Measurements from ENCODE around the gene FAH.

The FAH gene

DNA sequence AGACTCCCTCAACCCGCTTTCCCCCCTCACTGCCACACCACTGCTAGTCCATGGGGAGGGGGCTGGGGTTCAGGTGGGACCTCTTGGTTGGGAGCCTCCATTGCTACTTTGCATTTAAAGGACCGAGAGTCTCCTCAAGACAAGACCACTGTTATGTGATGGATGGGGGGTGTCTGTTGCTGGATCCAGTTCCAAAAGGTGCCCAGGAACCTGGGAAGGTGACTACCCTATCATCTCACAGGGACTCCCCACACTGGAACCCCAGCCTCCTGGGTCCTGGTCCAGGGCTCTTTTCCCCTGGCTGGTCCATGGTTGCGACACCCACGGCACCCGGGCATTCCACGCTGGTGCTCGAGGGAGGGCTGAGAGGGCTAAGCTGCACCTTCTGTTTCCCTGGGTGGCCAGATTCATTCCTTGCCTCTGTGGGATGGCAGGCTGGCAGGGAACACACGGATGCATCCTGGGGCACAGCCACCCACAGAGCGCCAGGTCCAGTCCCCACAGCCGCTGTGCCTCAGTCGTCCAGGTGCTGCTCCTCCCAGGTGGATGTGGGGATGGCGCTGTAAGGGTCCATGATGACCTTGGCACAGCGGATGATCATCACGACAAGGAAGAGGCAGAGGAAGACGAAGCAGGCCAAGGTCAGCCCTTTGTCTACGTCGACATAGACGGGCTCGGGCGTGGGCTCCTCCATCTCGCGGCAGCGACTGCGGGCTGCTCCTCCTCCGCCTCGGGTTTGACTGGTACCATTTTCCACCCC lies 48.6 kb downstream of the FAH start:
- no peak for TF ChIP-seq CTCF (IDR thresholded peaks at IDR 0.05; ENCODE audit: low read depth, low read length, missing control alignments)
- H3K4me3 ChIP-seq (ENCODE audit: low read depth, low read length) = no peak overlapping the region
- DNase-seq (ENCODE audit: low read depth) = no peak

DNA sequence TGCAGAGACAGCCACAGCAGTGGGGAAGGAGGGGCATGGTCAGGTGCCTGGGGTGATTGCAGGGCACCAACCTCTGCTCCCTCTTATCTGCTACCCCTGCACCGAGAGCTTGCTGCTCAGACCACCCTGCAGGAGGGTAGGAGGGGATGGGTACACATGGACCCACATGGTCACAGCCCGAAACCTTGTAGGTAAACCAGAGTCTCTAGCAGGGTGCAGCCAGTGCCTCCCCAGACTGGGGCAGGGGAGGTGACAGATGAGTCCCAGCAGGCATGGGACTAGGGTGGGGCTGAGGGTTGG lies 49.2 kb downstream of the FAH start:
- no peak overlapping the region for H3K4me3 ChIP-seq (ENCODE audit: low read depth, low read length)
- TF ChIP-seq CTCF (IDR thresholded peaks at IDR 0.05; ENCODE audit: low read depth, low read length, missing control alignments) = no peak

GRCh38 chr15:80202641-80203360 lies 50.0 kb downstream of the FAH start:
- TF ChIP-seq CTCF (IDR thresholded peaks at IDR 0.05; ENCODE audit: low read depth, low read length, missing control alignments) = no peak
- H3K4me3 ChIP-seq (ENCODE audit: low read depth, low read length) = no peak overlapping the region
- no peak for DNase-seq (ENCODE audit: low read depth)

More for the DNA sequence above, 49.2 kb downstream of the FAH start:
- no peak for DNase-seq (ENCODE audit: low read depth)

DNA sequence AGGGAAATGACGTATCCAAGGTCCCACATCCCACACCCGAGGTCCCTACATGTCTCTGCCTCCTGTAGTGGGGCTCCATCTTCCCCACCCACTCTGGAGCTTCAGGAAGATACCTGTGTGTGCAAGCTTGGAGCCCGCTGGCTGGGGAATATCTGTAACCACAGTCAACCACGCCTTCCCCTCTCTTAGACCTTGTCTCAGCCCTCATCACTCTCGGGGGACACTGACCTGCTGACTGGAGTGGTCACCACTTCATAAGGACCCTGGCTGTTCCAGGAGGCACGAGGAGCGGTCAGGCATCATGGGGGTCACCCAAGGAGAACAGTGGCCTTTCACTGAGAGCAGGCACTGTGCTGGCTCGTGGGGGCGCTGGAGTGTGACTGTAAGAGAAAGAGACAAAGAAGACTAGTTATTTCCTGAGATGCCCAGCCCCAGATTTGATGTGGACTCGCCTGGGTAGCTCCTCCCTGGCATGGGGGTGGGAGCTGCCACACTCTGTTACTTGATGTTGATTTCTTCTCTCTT lies 50.6 kb downstream of the FAH start:
- no peak for DNase-seq (ENCODE audit: low read depth)
- H3K4me3 ChIP-seq (ENCODE audit: low read depth, low read length) = no peak overlapping the region
- no peak for TF ChIP-seq CTCF (IDR thresholded peaks at IDR 0.05; ENCODE audit: low read depth, low read length, missing control alignments)

DNA sequence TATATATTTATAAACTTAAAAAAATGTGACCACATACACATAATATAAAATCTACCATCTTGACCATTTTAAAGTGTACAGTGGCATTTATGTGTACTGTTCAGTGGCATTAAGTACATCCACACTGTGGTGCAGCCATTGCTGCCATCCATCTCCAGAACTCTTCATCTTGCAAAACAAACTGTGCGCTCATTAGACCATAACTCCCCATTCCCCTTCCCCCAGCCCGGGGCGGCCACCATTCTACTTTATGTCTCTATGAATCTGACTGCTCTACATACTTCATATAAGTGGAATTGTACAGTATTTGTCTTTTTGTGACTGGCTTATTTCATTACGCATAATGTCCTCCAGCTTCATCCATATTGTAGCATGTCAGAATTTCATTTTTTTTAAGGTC lies 51.4 kb downstream of the FAH start:
- TF ChIP-seq CTCF (IDR thresholded peaks at IDR 0.05; ENCODE audit: low read depth, low read length, missing control alignments) = no peak
- no peak overlapping the region for H3K4me3 ChIP-seq (ENCODE audit: low read depth, low read length)
- DNase-seq (ENCODE audit: low read depth) = no peak

DNA sequence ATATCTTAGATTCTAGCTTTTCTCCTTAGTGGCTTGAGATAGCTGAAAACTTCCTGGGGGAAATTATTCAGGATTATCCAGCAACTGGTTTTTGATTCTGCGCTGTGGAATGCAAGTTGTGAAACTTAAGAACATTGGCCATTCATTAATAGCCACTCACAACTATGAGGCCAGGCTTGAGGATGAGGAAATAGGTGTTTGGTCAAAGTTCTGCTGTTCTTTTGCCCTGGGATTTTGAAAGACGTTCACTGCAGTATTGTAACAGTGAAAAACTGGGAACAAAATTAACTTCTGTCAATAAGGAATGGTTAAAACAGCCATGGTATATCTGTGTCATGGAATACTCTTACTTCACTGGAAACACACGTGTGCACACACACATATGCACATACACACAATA lies 55.1 kb downstream of the FAH start:
- no peak overlapping the region for H3K4me3 ChIP-seq (ENCODE audit: low read depth, low read length)
- DNase-seq (ENCODE audit: low read depth) = no peak
- TF ChIP-seq CTCF (IDR thresholded peaks at IDR 0.05; ENCODE audit: low read depth, low read length, missing control alignments) = no peak

Data from GM12864 (cell line).